ENCODE data around the gene PDE4B.
A peak's percentile ranks its signal among the peaks of the same experiment; 100 is the strongest.

The PDE4B gene

DNA sequence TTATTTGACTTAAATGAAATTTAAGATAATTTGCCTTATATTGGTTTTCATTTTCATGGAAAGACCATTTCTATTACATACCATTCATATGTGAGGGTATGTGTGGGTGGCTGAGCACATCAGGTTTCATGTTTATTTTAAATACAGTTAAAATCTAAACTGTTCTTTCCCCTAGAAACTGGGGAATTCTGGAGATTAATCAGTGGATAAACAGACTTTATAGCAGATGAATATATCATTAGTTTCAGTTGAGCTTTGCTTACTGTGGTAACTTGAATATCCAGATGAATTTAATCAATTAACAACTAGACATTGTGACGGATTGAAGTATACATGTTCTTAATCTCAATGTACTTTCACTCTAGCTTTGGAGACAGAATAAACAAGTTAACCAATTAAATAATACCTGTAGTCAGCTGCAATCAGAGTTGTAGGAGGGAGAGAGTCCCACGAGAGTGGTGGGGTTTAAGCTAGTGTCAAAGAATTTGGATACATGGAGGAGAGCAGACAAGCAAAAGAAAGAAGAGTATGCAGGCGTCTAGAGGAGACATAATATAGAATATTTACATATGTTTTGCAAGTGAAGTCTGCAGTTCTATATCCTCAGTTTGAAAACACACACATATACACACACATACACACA, 97.6 kb downstream of the PDE4B start:
- no peak for FAIRE-seq

DNA sequence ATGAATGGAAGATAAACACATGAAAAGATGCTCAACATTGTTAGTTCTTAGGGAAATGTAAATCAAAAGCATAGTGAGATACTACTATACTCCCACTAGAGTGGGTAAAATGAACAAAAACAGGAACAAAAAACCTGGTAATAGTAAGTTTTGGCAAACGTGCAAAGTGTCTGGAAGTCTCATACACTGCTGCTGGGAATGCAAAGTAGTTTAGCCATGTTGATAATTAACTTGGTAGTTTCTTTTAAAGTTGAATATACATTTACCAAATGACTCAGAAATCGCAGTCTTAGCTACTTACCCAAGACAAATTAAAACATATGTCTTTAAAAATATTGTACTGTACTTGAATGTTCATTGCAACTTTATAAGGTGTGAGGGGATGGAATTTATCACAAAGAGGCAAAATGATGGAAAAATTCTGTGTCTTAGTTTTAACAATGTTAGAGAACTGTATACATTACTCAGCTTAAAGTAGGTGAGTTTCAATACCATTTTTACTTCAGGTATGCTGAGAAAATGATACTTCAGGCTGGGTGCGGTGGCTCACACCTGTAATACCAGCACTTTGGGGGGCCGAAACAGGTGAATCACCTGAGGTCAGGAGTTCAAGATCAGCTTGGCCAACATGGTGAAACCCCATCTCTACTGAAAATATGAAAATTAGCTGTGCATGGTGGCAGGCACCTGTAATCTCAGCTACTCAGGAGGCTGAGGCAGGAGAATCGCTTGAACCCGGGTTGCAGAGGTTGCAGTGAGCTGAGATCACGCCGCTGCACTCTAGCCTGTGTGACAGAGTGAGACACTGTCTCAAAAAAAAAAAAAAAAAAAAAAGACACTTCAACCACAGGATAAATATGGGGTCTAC, 102.3 kb downstream of the PDE4B start:
- FAIRE-seq = no peak

DNA sequence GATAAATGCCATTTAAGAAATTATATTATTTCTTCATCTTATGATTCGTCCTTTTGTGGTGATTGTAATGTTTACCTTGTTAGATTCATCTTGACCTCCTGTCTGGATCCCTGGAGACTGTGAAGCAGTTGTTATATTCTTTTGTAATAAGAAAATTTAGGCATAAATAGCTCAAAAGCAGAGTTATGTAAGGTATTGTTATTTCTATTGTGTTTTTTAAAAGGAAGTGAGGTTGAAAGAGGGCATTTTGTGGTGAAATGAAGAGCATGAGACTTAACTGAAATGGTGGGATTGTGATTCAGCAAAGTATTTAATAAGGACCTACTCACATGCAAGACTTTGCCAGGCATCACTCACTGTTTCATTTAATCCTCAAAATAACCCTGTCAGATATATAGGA, 104.0 kb downstream of the PDE4B start:
- no peak for FAIRE-seq

DNA sequence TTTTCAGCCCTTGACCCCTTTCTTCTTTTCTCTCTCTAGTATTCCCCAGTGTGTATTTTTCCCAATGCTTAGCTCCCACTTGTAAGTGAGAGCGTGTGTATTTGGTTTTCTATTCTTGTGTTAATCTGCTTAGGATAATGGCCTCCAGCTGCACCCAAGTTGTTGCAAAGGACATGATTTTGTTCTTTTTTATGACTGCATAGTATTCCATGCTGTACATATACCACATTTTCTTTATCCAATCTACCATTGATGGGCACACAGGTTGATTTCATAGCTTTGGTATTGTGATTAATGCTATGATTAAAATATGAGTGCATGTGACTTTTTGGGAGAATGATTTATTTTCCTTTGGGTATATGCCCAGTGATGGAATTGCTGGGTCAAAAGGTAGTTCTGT, 104.8 kb downstream of the PDE4B start:
- FAIRE-seq = no peak

DNA sequence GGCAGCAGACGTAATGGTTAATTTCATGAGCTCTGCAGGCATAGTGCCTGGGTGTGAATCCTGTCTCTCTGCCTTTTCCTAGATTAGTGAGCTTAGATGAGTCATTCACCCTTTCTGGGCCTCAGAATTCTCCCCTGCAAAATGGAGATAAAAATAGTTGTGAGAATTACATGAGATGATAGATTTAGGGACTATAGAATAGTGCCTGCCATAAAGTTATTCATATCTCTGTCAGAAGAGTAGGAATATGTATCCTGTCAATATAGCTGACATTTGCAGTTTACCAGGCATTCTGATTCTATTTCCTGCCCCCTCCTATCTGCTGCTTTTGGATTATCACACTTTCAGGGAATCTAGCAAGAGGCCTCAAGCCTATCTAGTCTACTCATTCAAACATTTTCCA, 112.0 kb downstream of the PDE4B start:
- FAIRE-seq = no peak

DNA sequence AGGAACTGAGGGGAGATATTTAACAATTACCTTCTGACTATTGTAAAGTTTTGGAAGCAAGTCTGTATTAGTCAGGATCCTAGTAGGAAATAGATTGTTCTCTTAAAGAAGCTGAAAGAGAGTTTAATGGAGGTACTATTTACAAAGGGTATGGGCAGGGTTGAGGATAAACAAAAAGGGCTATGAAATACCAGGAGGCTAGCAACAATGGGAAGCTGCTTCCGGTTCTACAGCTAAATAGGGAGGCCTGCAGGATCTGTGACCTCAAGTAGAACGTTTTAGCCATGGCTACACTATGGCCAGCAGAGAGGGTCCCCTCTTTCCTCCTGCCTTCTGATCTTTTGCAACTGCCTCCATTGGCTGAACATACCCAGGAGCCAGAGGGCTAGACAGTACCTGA, 117.7 kb downstream of the PDE4B start:
- FAIRE-seq = no peak

DNA sequence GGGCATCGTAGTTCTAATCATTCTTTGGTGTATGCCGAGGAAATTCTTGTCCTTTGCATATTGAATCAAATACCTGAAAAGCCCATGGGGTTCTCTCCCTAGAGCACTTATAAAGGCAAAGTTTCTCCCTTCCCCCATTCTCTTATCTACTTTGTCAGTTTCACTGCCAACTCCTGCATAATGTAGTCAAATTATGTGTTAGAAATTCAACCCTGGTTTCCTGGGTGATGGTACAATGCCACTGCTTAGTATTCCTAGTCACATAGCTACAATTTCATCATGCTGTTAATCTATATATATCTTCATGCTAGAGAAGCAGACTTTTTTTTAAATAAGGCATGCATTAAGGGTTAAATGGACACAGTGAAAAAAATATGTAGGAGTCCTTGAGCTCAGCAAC, 119.0 kb downstream of the PDE4B start:
- no peak for FAIRE-seq

DNA sequence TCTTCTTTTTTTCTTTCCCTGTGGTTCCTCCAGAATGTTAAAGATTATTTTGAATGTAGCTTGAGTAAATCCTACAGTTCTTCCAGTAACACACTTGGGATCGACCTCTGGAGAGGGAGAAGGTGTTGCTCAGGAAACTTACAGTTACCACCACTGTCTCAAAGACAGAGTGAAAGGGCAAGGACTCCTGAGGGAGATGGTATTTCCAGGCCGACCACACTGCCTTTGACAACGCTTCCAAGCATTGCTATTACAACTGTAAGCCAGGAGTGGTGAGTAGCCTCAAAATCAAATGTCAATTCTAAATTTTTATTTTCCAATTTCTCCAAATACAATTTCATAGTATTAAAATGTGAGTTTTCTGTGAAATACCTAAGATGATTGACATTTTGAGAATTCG, 125.9 kb downstream of the PDE4B start:
- no peak for FAIRE-seq

DNA sequence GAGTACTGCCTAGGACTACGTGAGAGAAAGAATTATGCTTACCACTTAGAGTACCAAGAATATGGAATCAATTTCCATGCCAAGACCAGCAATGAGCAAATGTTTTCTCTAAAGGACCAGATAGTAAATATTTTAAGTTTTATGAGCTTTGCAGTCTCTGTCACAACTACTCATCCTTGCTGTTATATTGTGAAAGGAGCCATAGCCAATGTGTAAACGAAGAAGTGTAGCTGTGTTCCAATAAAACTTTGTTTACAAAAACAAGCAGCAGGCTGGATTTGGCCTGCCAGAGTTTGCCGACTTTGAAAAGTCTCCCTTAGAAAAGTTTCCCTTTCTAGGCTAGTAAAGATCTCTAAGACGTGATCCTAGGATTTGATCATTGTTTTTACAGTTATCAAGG, 128.8 kb downstream of the PDE4B start:
- FAIRE-seq = no peak

DNA sequence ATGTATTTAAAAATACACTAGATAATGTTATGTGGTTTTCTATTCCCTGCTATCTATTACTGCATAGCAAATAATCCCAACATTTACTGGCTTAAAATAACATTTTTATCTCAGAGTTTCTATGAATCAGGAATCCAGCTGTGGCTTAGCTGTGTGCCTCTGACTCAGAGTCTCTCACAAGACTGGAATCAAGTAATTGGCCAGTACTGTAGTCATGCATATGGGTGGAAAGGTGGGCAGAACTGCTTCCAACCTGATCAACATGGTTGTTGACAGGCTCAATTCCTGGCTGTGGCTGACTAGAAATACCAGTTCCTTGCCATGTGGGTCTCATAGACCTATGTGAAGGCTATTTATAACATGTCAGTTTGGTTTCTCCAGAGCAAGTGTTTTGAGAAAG, 131.8 kb downstream of the PDE4B start:
- no peak for FAIRE-seq

DNA sequence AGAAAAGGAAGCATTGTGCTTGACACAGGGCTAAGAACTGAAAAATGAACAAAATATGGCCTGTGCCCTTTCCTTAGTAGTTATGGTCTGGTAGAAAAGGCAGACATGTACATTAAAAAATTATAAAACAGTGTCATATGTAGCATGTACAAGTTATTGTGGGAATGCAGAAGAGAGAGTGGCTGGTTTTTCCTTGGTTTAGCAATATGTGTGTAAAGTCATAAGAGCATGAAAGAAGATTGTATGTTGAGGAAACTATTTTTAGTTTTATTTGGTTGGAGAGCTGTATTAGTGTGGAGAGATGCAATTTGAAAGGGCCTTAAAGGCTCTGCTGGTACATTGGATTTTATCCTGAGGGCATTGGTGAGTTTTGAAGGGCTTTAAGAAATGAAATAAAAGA, 145.8 kb downstream of the PDE4B start:
- no peak for FAIRE-seq

DNA sequence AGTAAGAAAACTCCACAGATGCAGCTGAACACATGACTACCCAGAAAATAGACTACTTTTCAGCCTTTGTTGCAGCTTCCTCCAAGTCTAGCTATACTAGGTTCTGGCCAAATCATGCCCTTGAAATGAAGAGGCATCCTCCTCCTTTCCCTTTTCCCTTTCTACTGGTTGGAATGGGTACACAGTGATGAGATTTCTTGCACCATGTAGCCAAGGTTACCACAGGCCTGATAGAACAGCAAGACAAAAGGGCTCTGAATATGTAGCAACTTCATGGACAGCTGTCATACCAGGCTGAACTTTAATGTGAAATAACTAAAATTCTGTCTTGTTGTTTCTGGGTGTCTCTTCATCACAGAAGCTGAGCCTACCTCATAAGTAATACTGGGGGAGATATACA, 146.5 kb downstream of the PDE4B start:
- no peak for FAIRE-seq

DNA sequence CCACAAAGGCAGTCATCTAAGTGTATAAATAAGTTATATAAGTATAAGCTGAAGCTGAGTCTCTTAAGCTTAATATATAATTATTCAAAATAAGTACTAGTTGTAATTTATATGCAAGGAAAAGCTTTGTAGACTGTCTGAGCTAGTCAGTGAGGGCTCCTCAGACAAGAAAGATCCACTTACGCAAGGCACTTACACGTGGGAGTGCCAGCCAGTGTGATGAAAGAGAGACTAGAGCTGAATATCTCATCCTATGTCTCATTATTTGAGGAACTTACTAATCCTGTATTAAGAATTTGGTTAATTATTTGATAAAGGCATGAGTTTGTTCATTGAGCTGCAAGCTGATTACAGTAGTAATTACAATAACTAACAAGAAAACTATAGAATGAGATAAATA, 146.9 kb downstream of the PDE4B start:
- FAIRE-seq = no peak

DNA sequence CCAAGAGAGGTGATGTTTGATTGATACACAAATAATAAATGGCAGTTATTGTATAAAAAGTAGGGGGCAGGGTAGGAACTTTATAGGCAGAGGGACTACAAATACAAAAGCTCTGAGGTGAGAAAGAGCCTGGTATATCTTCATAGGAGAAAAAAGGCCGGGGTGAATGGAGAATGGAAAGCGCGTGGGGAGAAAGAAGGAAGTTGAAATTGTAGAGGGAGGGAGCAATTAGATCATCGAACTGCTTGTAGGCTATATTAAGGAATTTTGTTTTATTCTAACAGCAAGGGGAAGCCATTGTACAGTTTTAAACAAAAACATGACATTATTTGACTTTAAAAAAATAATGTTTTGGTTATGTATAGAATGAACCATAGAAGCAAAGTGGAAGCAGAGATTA, 147.4 kb downstream of the PDE4B start:
- FAIRE-seq = no peak

DNA sequence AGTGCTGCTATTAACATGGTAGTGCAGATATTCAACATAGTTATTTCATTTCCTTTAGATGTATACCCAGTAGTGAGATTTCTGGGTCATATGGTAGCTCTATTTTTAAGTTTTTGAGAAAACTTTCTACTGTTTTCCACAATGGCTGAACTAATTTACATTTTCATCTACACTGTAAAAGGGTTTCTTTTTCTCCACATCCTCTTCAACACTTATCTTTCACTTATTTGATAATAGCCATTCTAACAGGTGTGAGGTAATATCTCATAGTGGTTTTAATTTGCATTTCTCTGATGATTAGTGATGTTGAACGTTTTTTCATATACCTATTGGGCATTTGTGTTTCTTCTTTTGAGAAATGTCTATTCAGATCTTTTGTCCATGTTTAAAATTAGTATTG, 149.8 kb downstream of the PDE4B start:
- peak; percentile 9 for FAIRE-seq

DNA sequence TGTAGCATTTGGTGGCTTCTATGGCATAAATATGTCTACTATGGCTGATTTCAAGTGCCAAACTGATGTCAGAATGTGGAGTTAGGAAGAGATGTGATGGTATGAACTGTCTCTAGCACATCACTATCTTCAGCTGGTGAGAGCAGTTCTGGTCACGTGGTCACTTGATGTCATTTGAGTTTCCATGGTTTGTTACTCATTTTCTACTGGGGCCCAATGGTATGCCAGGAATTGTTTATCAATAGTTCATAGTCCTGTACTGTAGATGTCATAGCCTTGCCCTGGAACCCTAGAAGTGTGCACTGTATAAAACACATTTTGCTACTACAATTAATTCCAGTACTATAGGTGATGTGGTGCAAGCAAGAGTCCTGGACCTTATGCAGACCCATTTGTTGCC, 153.7 kb downstream of the PDE4B start:
- no peak for FAIRE-seq

DNA sequence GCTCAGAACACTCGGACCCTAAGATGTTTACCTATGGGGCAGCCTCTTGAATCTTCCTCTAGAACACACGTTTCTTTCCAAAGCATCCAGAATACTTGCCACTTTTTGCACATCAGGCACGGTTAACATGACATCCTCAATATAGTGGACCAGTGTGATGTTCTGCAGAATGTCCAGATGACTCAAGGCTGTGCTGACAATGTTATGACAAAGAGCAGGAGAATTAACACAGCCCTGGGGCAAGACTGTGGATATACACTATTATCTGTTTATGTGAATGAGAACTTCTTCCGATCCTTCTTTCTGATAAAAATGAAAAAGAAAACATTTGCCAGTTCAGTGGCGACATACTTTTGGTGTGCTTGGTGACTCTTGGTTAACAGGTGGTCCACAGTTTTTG, 154.3 kb downstream of the PDE4B start:
- no peak for FAIRE-seq

DNA sequence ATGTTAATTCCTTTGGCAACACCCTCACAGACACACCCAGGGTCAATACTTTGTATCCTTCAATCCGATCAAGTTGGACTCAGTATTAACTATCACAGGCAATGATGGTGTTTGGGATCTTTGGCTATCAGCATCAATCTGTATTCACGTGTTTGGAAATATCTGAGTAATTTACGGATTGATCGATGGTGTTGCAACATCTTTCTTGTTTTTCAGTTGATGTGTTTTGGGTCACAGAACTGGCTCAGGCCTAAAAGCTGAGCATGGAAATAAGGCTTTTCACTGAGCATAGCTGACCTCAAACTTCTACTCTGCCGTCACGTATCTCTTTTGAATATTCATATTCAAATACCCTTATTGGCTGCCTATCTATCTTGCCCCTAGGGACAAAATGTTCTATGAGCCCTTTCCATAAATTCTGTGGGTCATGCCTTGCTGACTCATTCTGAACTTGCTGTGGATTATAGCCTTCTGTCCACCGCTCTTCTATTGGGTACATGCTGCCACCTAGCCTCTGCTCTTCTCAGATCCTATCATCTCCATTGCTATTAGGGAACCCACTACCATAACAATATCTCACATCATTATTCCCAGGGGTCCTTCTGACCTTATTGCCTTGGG, 156.0 kb downstream of the PDE4B start:
- no peak for FAIRE-seq

DNA sequence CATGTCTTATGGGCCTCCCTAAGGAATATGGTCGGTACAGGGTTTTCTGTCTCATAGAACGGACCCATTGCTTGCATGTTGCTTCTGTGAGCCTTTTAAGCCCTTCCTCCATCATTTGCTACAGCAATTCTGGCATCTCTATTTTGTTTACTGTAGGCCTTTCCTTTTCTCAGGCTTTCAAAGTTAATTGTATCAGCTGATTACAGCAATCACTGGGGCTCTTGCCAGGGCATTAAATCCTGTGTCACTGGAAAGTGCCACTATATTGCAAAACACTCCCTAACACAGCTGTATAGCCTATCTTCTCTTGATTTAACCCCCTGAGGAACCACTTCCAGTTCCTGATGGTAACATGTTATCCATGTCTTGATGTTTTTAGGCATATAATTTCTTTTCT, 156.5 kb downstream of the PDE4B start:
- FAIRE-seq = no peak

DNA sequence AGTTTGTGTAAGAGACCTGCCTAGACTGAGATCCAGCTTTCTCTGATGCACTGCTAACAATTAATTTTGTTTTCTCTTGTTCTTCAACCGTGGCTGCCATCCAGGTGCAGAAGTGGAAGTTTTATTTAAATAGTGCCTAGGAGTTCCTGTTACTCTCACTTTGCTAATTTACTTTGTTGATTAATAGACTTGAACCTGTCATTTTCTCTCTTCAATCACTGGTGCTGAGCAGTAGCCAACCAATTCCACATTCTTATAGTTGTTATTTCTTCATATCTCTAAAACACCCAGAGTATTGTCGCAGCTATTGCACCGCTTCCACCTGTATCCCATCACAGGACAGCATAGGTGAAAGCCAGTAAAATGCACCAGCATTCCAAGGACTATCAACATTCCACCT, 157.2 kb downstream of the PDE4B start:
- no peak for FAIRE-seq

DNA sequence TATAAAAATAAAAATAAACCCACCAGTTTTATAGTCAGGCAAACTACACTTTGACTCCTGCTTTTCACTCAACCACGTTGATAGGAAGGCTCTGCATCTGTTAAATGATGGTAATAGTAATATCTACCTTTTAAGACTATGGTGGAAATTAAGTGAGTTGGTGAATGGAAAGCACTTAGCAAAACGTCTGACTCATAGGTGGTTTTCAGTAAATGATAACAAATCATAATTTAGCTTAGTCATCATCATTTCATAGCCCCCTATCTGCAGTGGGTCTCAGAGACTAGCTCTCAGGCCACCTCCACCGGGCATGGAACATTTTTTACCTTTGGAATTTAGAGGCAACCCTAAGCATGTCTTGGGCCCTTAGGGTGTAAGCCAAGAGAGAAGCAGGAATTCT, 160.0 kb downstream of the PDE4B start:
- no peak for FAIRE-seq

DNA sequence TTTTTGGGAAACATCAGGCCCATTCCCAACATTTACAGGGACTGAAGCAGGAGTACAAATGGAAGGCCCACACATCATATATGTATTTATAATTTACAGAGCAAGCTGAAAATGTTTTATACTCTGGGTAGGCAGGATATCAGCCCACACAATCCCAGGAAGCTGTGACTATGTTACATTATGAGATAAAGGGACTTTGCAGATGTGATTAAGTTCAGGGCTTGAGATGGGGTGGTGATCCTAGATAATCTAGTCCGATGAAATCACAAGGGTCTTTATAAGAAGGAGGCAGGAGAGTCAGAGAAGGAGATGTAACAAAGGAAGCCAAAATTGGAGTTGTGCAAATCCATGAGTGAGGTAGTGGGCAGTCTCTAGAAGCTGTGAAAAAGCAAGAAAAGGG, 160.5 kb downstream of the PDE4B start:
- FAIRE-seq = no peak

DNA sequence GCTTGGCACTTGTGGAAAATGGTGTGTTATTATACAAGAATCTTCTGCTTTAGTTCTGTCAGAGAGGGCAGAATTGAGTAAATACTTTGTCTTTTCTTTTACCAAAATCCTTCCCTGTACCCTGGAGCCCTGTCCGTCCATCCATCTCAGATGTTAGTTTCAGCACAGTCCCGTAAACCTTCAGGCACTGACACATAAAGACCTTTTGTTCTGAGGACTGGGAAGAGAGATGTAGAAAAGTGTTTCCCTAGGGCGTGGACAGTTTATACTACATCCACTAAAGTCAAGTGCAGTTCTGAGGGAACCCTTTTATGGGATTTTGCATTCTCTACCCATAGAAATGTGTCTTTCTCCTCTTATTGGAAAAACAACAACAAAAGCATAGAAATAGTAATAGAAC, 162.4 kb downstream of the PDE4B start:
- no peak for FAIRE-seq

DNA sequence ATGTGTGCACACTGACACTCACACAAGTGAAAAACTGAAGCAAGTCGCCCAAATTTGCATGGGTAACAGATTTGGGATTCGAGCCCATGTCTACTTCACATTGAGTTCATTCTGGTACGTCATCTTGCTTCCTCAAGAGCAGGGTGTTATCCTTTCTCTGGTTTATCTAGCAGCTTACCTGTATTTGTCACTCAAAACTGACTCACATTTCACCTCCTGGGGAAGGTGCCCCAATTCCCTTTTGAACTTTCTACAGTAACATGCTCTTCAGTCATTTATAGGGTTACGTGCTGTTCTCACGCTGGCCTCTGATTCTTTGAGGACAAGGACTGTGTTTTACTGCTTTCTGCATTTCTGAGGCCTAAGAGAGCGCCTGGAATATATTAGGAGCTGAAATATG, 162.8 kb downstream of the PDE4B start:
- FAIRE-seq = no peak

Measured in A204.1 (cell line).